A549 (cell line): ENCODE data around the gene NR2F2. TPM values are rescaled to one million over a fixed set of nuclear protein-coding genes. Genes with fewer than 3 reads are reported as not detected.

Experiments used
- ATAC-seq, 2 experiments: fragments of 200-7000 bp in 1 of 2; fragments of >200 bp in 1 of 2; cut with Nextera tagmentation in 1 of 2; cut with Tn5 transposase in 1 of 2; 3 replicates each; pipeline versions ENCODE4 v1.8.0 to v1.9.1; 2018 to 2020; ENCODE audit warnings: mild to moderate bottlenecking in 1 of 2, moderate library complexity in 1 of 2
- CTCF ChIA-PET: fragments of 300-600 bp; sonication (Branson Sonifier 250); formaldehyde crosslinking; extraction: SDS; loops from one replicate; lab custom pipeline; 2021; ENCODE audit warnings: antibody characterized with exemption, inconsistent platforms; lab: Yijun Ruan, JAX
- POLR2A ChIA-PET: fragments of 350-600 bp; formaldehyde crosslinking; extraction: SDS; loops from one replicate; lab custom pipeline; 2021; ENCODE audit warnings: antibody characterized with exemption, inconsistent platforms; lab: Yijun Ruan, JAX
- DNase-seq, 2 experiments: peaks; one replicate each; pipeline versions ENCODE4 v3.0.0 to v3.0.0-alpha.2; 2011 to 2016; ENCODE audit warnings: low read depth in 1 of 2, low spot score in 1 of 2
- FAIRE-seq: peaks from 2 replicates; lab custom pipeline; 2011; peaks lifted over from hg19 to GRCh38; lab: Jason Lieb, UNC
- H3K27ac ChIP-seq, 2 experiments: fragments of >200 bp; sonication (Bioruptor Twin); formaldehyde crosslinking; 3 replicates each; pipeline ENCODE4 v1.5.1; 2016 to 2017
- H3K4me1 ChIP-seq: fragments of >200 bp; sonication (Bioruptor Twin); formaldehyde crosslinking; 3 replicates; pipeline ENCODE4 v1.6.1; 2016
- H3K4me2 ChIP-seq: fragments of >200 bp; sonication (Bioruptor Twin); formaldehyde crosslinking; 3 replicates; pipeline ENCODE4 v1.6.1; 2016
- H3K4me3 ChIP-seq: fragments of >200 bp; sonication (Bioruptor Twin); formaldehyde crosslinking; 3 replicates; pipeline ENCODE4 v1.5.1; 2016
- H3K9me3 ChIP-seq: fragments of >200 bp; sonication (Bioruptor Twin); formaldehyde crosslinking; 3 replicates; pipeline ENCODE4 v1.6.1; 2016
- BHLHE40 ChIP-seq: IDR thresholded peaks from 2 replicates; pipeline ENCODE4 v1.6.1; 2012; ENCODE audit warnings: low read depth, low read length, inconsistent platforms
- CBX2 ChIP-seq: fragments of 200-600 bp; sonication (generic); IDR thresholded peaks from 2 replicates; pipeline ENCODE4 v1.6.1; 2016; ENCODE audit warnings: low read depth, mild to moderate bottlenecking, borderline replicate concordance
- CEBPB ChIP-seq, 2 experiments: fragments of >200 bp in 1 of 2; sonication (Bioruptor Twin) in 1 of 2; formaldehyde crosslinking in 1 of 2; IDR thresholded peaks; 2 replicates each; pipeline ENCODE4 v1.6.1; 2012 to 2016
- CHD2 ChIP-seq: fragments of 150-350 bp; IDR thresholded peaks from 2 replicates; pipeline ENCODE4 v1.6.1; 2014; ENCODE audit warnings: low read length; ENCODE audit not compliant: partially characterized antibody
- CTCF ChIP-seq: fragments of >200 bp; sonication (Bioruptor Twin); formaldehyde crosslinking; IDR thresholded peaks from 3 replicates; pipeline ENCODE4 v1.5.1; 2016
- E2F6 ChIP-seq: IDR thresholded peaks from 2 replicates; pipeline ENCODE4 v1.6.1; 2012; ENCODE audit warnings: low read depth, borderline replicate concordance
- HES2 ChIP-seq: fragments of >200 bp; sonication (Bioruptor Twin); formaldehyde crosslinking; IDR thresholded peaks from 2 replicates; pipeline ENCODE4 v1.6.1; 2016
- HEYL ChIP-seq: fragments of 250-450 bp; sonication (Bioruptor Pico); IDR thresholded peaks from 2 replicates; pipeline ENCODE4 v1.8.0; 2021; ENCODE audit warnings: mild to moderate bottlenecking, moderate library complexity
- HMGXB4 ChIP-seq: fragments of 250-450 bp; sonication (Bioruptor Pico); IDR thresholded peaks from 2 replicates; pipeline ENCODE4 v1.5.0; 2021; ENCODE audit warnings: mild to moderate bottlenecking, moderate library complexity, borderline replicate concordance
- HOXB5 ChIP-seq: fragments of 250-450 bp; sonication (Bioruptor Pico); IDR thresholded peaks from 2 replicates; pipeline ENCODE4 v1.5.0; 2020; ENCODE audit warnings: mild to moderate bottlenecking, moderate library complexity
- KDM5A ChIP-seq: fragments of 200-600 bp; sonication (generic); IDR thresholded peaks from 2 replicates; pipeline ENCODE4 v1.6.1; 2016; ENCODE audit warnings: antibody characterized with exemption, mild to moderate bottlenecking
- MAFK ChIP-seq: fragments of 450-650 bp; IDR thresholded peaks from 2 replicates; pipeline ENCODE4 v1.6.1; 2014; ENCODE audit not compliant: partially characterized antibody
- MYC ChIP-seq: IDR thresholded peaks from 2 replicates; pipeline ENCODE4 v1.6.1; 2012; ENCODE audit warnings: mild to moderate bottlenecking, inconsistent platforms, low read length, improper control_type of control experiment, borderline replicate concordance
- NPAS2 ChIP-seq: fragments of 250-450 bp; sonication (Bioruptor Pico); IDR thresholded peaks from 2 replicates; pipeline ENCODE4 v1.8.0; 2022; ENCODE audit warnings: mild to moderate bottlenecking, moderate library complexity, borderline replicate concordance
- NR3C1 ChIP-seq: fragments of >200 bp; sonication (Bioruptor Twin); formaldehyde crosslinking; IDR thresholded peaks from 3 replicates; pipeline ENCODE4 v1.6.1; 2017
- PBX3 ChIP-seq: IDR thresholded peaks from 2 replicates; pipeline ENCODE4 v1.6.1; 2012
- RAD21 ChIP-seq, 2 experiments: fragments of >200 bp in 1 of 2; sonication (Bioruptor Twin) in 1 of 2; formaldehyde crosslinking in 1 of 2; IDR thresholded peaks in 1 of 2; conservative IDR thresholded peaks in 1 of 2; 2 replicates in 1 of 2; 3 replicates in 1 of 2; pipeline ENCODE4 v1.6.1; 2012 to 2018; ENCODE audit warnings: inconsistent platforms in 1 of 2
- RFX5 ChIP-seq: fragments of 450-650 bp; IDR thresholded peaks from 2 replicates; pipeline ENCODE4 v1.7.1; 2014; ENCODE audit warnings: antibody characterized with exemption, mild to moderate bottlenecking, moderate library complexity
- SMC3 ChIP-seq: fragments of >200 bp; sonication (Bioruptor Twin); formaldehyde crosslinking; IDR thresholded peaks from 3 replicates; pipeline ENCODE4 v1.6.1; 2018; ENCODE audit warnings: inconsistent platforms
- SREBF2 ChIP-seq: fragments of 450-650 bp; IDR thresholded peaks from 2 replicates; pipeline ENCODE4 v1.6.1; 2014; ENCODE audit warnings: mild to moderate bottlenecking, moderate library complexity
- TFCP2L1 ChIP-seq: fragments of 250-450 bp; sonication (Bioruptor Pico); IDR thresholded peaks from 2 replicates; pipeline ENCODE4 v1.5.0; 2021; ENCODE audit warnings: mild to moderate bottlenecking
- TP53 ChIP-seq: fragments of 250-450 bp; sonication (Bioruptor Pico); IDR thresholded peaks from 2 replicates; pipeline ENCODE4 v1.5.0; 2021; ENCODE audit warnings: mild to moderate bottlenecking, moderate library complexity
- USF2 ChIP-seq: fragments of 450-650 bp; IDR thresholded peaks from 2 replicates; pipeline ENCODE4 v1.6.1; 2014; ENCODE audit warnings: antibody characterized with exemption
- ZC3H11A ChIP-seq: fragments of 450-650 bp; IDR thresholded peaks from 2 replicates; pipeline ENCODE4 v1.6.1; 2014; ENCODE audit warnings: antibody characterized with exemption, mild to moderate bottlenecking
- ZFP36 ChIP-seq: fragments of 450-650 bp; IDR thresholded peaks from 2 replicates; pipeline ENCODE4 v1.6.1; 2014; ENCODE audit warnings: borderline replicate concordance; ENCODE audit not compliant: partially characterized antibody
- ZNF302 ChIP-seq: fragments of 250-450 bp; sonication (Bioruptor Pico); IDR thresholded peaks from 2 replicates; pipeline ENCODE4 v1.9.0; 2021; ENCODE audit warnings: inconsistent platforms, mild to moderate bottlenecking, moderate library complexity
- WGBS: methylation state at CpG from one replicate; pipeline ENCODE4 v1.1.6; 2017; ENCODE audit errors: missing lambda C conversion rate; 5-methylcytosine and 5-hydroxymethylcytosine counted together
- polyA plus RNA-seq, 4 experiments: library from polyadenylated mRNA; depleted of rRNA in 3 of 4; stranded (reverse); fragments of >200 nt; fragmentation: RNase III in 1 of 4; extraction: RNeasy Plus Mini Kit Qiagen cat#74134 plus additional on column Dnase treatment in 1 of 4; gene quantifications; 2 replicates in 3 of 4; 3 replicates in 1 of 4; pipeline ENCODE4 v1.2.3, GENCODE V29; 2011 to 2017

The NR2F2 gene
- polyA plus RNA-seq, 2 of the 4 experiments (the other 2 are of a cell fraction), result 11.8 to 15.7 TPM

GRCh38 chr15:96285305-96285704 lies 45.2 kb upstream of the NR2F2 start (continued):
- TF ChIP-seq HMGXB4 (CRISPR knock-in tag), result no peak
- no peak for TF ChIP-seq USF2

GRCh38 chr15:96285729-96286254 lies 44.7 kb upstream of the NR2F2 start:
- CTCF ChIA-PET, result no interaction called here
- Histone ChIP-seq H3K4me2 (no peak overlapping the region), H3K4me3 (no peak overlapping the region), H3K4me1 (no peaks in the 10 kb centered on the region), H3K9me3 (no peaks in the 10 kb centered on the region), H3K27ac (no peak overlapping the region)
- no peak for ATAC-seq
- 89% methylated on average over 18 of the region's 18 CpGs for WGBS
- no peak for DNase-seq
- POLR2A ChIA-PET, result no interaction called here
- TF ChIP-seq E2F6 (no peak), TFCP2L1 (CRISPR knock-in tag) (no peak), ZFP36 (no peak), KDM5A (no peak), RAD21 (conservative IDR thresholded peaks at IDR 0.05 in 1 of 2, IDR thresholded peaks at IDR 0.05 in 1 of 2) (no peak), PBX3 (no peak), BHLHE40 (no peak), NR3C1 (no peak), USF2 (no peak), MAFK (no peak), RFX5 (no peak), NPAS2 (CRISPR knock-in tag) (no peak), MYC (no peak), CBX2 (no peak), TP53 (CRISPR knock-in tag) (no peak), SMC3 (no peak)
- FAIRE-seq, result no peak

GRCh38 chr15:96290679-96291078 lies 39.8 kb upstream of the NR2F2 start:
- WGBS, result 57% methylated on average over 5 of the region's 5 CpGs
- no peak for FAIRE-seq

More at GRCh38 chr15:96290679-96291078, 39.8 kb upstream of the NR2F2 start:
- DNase-seq (no peak), ATAC-seq (no peak)
- CTCF ChIA-PET, result no interaction called here
- no peaks in the 10 kb centered on the region for H3K9me3 ChIP-seq
- no peak overlapping the region for H3K4me3 ChIP-seq
- H3K4me1 ChIP-seq, result no peaks in the 10 kb centered on the region
- H3K4me2 ChIP-seq, result no peak overlapping the region
- H3K27ac ChIP-seq, result no peak overlapping the region
- POLR2A ChIA-PET, result no interaction called here
- TF ChIP-seq ZNF302 (CRISPR knock-in tag) (no peak), CEBPB (IDR thresholded peaks at IDR 0.05) (no peak), CHD2 (no peak), SMC3 (no peak), HOXB5 (CRISPR knock-in tag) (no peak), USF2 (no peak), CTCF (no peak), BHLHE40 (no peak), HES2 (no peak), SREBF2 (no peak), TP53 (CRISPR knock-in tag) (no peak), ZC3H11A (no peak), HEYL (CRISPR knock-in tag) (no peak)
- TF ChIP-seq, all 56 proteins: peak for 0
